IPS-18a (cell line): ENCODE data around the gene CRIP1.

Source experiments
- H3K27ac ChIP-seq: one replicate; pipeline ENCODE4 v1.5.1; 2013; ENCODE audit warnings: low read length
- H3K27me3 ChIP-seq: one replicate; pipeline ENCODE4 v1.6.1; 2013; ENCODE audit warnings: mild to moderate bottlenecking, low read length; ENCODE audit not compliant: control insufficient read depth, insufficient read depth
- H3K36me3 ChIP-seq: one replicate; pipeline ENCODE4 v1.6.1; 2013; ENCODE audit warnings: low read depth, low read length; ENCODE audit not compliant: control insufficient read depth
- H3K4me1 ChIP-seq: one replicate; pipeline ENCODE4 v1.6.1; 2013; ENCODE audit warnings: low read depth, low read length; ENCODE audit not compliant: control insufficient read depth
- H3K4me3 ChIP-seq: one replicate; pipeline ENCODE4 v1.5.1; 2013; ENCODE audit warnings: low read length
- H3K9ac ChIP-seq: one replicate; pipeline ENCODE4 v1.6.1; 2013; ENCODE audit warnings: mild to moderate bottlenecking, low read length, moderate library complexity
- H3K9me3 ChIP-seq: one replicate; pipeline ENCODE4 v1.6.1; 2013; ENCODE audit warnings: low read depth, low read length; ENCODE audit not compliant: control insufficient read depth

Gene CRIP1

DNA sequence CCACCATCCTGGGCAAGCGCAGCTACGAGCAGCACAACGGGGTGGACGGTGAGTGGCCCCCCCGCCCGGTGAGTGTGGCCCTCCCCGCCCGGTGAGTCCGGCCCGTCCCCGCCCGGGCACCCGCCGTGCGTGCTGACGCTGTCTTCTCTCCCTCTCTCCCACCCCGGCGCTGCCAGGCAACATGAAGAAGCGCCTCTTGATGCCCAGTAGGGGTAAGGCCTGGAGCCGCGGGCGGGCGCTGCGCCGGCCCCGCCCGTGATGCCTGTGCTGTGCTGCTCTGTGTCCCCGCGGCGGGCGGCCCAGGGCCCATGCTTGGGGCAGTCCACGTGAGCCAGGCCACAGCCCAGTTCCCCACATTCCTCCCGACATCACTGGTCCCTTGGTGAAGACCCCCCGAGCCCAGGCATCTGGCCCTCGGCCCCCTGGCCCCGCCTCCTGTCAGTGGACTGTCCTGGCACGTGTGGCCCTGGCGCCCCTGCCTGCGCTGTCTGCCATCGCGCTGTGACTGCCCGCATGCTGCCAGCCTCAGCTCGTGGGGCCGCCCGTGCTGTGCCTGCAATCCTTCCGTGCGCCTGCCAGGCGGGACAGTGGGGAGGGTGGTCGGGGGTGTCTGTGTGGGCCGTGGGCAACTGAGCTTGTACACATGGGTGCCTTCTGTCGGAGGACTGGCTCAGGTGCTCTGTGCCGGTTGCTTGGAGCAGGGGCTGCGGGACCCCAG is 20.0 kb upstream of the CRIP1 start:
- no peaks in the 10 kb centered on the region for H3K27me3 ChIP-seq
- H3K9me3 ChIP-seq = no peaks in the 10 kb centered on the region
- H3K9ac ChIP-seq = no peak overlapping the region
- H3K4me3 ChIP-seq = no peak overlapping the region
- H3K36me3 ChIP-seq = peaks cover 54% of the 10 kb centered on the region
- no peaks in the 10 kb centered on the region for H3K4me1 ChIP-seq
- no peak overlapping the region for H3K27ac ChIP-seq

DNA sequence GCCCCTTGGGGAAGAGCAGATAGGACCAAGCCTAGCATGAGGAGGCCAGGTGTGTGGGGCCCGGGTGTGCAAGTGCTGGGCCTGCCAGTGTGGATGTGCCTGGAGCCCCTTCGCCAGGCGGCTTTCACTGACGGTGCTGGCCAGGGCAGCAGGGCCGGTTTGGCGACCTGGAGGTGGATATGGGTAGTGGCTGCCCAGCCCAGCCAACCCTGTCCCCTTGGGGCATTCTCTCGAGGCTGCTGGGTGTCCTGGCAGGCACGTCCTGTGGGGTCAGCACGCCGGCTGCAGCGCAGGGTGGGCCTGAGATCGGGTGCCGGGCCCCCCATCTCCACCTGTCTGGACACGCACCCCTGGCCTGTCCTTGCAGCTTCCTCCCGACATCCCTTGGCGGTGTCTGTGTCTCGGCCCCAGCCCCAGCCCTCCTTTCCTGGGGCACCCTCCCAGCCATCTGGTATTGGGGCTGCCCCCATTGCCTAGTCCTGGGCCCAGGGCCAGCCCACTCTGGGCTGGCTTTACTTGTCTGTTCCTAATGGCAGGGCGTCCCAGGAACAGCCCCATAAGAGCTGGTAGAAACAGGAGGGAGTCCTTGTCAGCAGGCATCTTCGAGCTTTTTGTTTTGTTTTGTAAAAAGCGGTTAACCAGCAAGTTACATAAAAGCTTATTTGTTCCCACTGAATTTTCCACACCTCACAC is 19.3 kb upstream of the CRIP1 start:
- H3K4me1 ChIP-seq = no peaks in the 10 kb centered on the region
- H3K36me3 ChIP-seq = peaks cover 54% of the 10 kb centered on the region
- H3K9me3 ChIP-seq = no peaks in the 10 kb centered on the region
- no peak overlapping the region for H3K27ac ChIP-seq
- no peak overlapping the region for H3K9ac ChIP-seq
- H3K4me3 ChIP-seq = no peak overlapping the region
- no peaks in the 10 kb centered on the region for H3K27me3 ChIP-seq

DNA sequence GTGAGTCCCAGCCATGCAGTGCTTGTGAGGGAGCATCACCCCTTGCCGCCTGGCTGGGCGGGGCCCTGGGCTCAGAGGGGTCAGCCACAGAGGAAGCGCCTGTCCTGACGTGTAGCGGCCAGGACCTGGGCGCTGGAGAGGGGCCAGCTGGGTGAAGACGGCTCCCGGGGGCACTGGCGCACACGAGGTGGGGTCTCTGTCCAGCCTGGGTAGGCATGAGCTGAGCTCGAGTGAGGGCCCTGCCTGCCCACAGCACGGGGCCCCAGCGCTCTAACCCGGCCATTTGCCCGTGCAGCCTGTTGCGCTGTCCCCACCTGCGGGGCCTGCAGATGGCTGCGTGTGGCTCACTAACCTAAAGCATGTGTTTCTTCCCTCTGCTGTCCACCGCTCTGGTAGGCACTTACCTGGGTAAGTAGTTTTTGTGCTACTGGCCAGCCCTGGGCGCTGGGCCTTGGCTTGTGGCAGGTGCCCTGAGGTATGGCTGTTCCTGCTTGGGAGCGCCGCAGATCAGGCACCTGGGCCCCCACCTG is 18.7 kb upstream of the CRIP1 start:
- Histone ChIP-seq H3K4me3 (no peak overlapping the region), H3K36me3 (peaks cover 49% of the 10 kb centered on the region), H3K4me1 (no peaks in the 10 kb centered on the region), H3K9me3 (no peaks in the 10 kb centered on the region), H3K27ac (no peak overlapping the region), H3K27me3 (no peaks in the 10 kb centered on the region), H3K9ac (no peak overlapping the region)

DNA sequence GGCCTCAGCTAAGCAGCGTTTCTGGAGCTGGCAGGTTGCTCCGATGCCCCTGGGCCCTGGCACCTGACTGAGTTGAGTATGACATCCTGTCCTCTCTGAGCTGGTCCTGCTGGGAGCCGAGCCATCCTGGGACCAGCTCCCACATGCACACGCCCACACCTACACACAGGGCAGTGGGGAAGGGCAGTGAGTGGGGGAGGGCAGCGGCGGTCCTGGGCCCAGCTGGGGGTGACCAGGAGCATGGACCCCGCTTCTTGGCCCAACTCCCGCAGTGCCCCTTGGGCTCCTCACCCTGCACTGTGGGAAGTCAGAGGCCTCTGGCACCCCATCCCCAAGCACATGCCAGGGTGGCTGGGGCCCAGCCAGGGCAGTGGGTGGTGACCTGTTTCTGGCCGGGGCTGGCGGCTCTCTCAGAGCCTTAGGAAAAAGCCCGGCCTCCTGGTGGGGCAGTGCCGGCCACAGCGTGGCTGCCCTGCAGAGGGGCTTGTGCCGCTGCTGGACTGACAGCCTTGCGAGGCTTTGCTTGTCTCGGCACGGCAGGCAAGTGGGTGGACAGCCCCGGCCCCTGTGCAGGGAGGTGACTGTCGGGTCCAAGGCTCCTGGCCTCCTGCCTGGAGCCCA is 18.0 kb upstream of the CRIP1 start:
- Histone ChIP-seq H3K4me1 (peaks cover 3% of the 10 kb centered on the region), H3K36me3 (peaks cover 42% of the 10 kb centered on the region), H3K27me3 (no peaks in the 10 kb centered on the region), H3K4me3 (no peak overlapping the region), H3K27ac (no peak overlapping the region), H3K9me3 (no peaks in the 10 kb centered on the region), H3K9ac (no peak overlapping the region)

DNA sequence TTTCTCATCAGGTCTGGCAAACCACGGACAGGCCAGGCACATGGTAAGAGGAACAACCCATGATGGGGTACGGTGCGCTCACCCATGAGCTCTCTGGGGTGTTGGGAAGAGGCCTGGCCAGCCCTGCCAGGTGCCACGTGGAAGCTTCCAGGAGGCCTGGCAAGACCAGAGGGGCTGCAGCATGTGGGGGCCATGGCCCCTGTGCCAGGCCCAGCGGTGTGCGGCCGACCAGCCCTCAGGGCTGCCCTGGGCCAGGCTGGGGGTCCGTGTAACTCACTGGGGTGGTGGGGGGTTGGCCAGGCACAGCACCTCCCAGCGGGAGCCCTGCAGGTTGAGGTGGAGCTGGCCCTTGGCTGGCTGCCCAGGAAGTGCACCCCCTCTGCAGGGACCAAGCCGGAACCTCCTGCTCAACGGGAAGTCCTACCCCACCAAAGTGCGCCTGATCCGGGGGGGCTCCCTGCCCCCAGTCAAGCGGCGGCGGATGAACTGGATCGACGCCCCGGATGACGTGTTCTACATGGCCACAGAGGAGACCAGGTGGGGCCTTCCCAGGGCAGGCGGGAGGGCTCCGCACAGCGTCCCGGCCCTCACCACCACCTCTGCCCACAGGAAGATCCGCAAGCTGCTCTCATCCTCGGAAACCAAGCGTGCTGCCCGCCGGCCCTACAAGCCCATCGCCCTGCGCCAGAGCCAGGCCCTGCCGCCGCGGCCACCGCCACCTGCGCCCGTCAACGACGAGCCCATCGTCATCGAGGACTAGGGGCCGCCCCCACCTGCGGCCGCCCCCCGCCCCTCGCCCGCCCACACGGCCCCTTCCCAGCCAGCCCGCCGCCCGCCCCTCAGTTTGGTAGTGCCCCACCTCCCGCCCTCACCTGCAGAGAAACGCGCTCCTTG is 17.0 kb upstream of the CRIP1 start:
- Histone ChIP-seq H3K36me3 (peaks cover 34% of the 10 kb centered on the region), H3K4me3 (no peak overlapping the region), H3K27ac (no peak overlapping the region), H3K4me1 (peaks cover 3% of the 10 kb centered on the region), H3K9me3 (no peaks in the 10 kb centered on the region), H3K9ac (no peak overlapping the region), H3K27me3 (peaks cover under 1% of the 10 kb centered on the region)

DNA sequence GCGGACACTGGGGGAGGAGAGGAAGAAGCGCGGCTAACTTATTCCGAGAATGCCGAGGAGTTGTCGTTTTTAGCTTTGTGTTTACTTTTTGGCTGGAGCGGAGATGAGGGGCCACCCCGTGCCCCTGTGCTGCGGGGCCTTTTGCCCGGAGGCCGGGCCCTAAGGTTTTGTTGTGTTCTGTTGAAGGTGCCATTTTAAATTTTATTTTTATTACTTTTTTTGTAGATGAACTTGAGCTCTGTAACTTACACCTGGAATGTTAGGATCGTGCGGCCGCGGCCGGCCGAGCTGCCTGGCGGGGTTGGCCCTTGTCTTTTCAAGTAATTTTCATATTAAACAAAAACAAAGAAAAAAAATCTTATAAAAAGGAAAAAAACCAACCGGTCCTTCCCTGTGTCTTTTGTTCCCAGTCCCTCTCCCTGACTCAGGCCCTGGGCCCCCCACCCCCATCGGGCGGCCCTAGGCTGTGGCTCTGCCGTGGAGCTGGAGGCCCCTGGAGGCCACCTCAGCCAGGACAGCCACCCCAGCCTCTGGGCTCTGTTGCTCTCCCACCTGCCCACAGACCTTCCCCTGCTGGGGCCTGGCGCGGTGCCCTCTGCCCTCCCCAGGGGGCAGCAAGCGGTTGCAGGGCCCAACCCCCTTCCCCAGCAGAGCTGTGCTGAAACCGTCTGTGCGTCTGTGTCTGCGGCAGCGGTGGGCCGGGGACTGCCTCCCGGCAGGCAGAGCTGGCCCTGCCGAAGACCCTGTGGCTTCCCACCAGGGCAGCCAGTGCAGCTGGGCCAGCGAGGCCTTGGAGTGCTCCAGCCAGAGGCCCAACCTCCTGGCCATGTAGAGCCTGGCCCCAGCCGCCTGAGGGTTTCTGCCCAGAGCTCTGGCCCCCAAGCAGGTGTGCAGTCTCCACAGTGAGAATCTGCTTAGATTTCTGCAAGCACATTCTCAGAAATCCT is 16.1 kb upstream of the CRIP1 start:
- Histone ChIP-seq H3K9me3 (no peaks in the 10 kb centered on the region), H3K27me3 (peaks cover 9% of the 10 kb centered on the region), H3K27ac (no peak overlapping the region), H3K4me1 (peaks cover 7% of the 10 kb centered on the region), H3K4me3 (no peak overlapping the region), H3K9ac (no peak overlapping the region), H3K36me3 (peaks cover 25% of the 10 kb centered on the region)

DNA sequence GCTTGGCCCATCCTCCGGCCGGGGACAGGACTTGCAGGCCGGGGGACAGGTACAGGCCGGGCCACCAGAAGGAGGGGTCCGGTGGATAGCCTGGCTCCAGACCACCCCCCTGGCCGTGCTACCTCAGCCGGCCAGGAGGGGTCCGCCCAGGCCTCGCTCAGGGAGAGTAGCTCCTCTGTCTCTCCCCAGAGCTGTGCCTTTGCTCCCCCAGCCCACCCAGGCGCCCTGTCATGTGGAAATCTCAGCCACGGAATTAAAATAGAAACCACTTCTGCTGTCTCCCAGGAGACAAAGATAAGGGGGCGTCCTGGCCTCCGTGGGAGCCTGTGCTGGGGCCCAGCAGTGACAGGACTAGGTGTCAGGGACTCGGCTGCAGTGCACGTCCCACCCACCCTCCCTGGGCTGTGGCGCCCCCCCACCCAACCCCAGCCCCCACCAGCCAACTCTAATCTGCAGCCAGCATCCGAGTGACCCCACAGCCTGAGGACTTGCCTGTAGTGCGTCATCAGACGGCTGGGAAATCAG is 15.3 kb upstream of the CRIP1 start:
- H3K9ac ChIP-seq = no peak overlapping the region
- H3K9me3 ChIP-seq = no peaks in the 10 kb centered on the region
- peaks cover 21% of the 10 kb centered on the region for H3K36me3 ChIP-seq
- H3K4me3 ChIP-seq = no peak overlapping the region
- H3K4me1 ChIP-seq = peaks cover 7% of the 10 kb centered on the region
- H3K27me3 ChIP-seq = peaks cover 17% of the 10 kb centered on the region
- H3K27ac ChIP-seq = no peak overlapping the region

DNA sequence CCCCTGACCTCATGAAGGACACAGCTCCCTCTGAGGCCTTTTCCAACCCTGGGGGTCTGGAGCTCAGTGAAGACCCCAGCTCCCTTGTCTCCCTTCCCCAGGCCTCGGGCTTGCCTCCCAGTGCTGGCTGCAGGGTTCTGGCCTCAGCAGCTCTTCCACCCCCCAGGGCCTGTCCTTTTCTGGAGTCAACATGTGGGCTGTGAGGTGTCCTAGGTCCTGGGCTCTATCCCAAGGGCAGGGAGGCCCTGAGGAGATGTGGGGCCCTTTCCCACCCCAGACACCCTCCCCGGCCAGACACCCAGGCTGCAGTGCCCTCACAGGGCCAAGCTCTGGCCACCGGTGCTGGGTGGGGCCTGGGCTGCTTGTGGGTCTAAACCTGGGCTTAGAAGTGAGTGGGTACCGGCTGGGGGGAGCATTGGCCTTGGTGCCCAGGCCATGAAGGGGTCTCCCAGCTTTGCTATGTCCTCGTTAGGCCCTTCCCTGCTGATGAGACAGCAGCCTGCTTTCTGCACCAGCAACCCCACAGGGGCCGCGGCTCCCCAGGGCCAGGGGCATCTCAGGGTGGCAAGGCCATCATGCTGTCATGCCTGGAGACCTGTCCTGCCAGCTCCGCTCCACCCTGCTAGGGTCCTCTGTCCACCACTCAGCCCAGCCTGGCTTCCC is 14.7 kb upstream of the CRIP1 start:
- no peak overlapping the region for H3K4me3 ChIP-seq
- no peak overlapping the region for H3K9ac ChIP-seq
- no peaks in the 10 kb centered on the region for H3K9me3 ChIP-seq
- H3K27ac ChIP-seq = no peak overlapping the region
- peaks cover 7% of the 10 kb centered on the region for H3K4me1 ChIP-seq
- H3K36me3 ChIP-seq = peaks cover 19% of the 10 kb centered on the region
- peaks cover 23% of the 10 kb centered on the region for H3K27me3 ChIP-seq

DNA sequence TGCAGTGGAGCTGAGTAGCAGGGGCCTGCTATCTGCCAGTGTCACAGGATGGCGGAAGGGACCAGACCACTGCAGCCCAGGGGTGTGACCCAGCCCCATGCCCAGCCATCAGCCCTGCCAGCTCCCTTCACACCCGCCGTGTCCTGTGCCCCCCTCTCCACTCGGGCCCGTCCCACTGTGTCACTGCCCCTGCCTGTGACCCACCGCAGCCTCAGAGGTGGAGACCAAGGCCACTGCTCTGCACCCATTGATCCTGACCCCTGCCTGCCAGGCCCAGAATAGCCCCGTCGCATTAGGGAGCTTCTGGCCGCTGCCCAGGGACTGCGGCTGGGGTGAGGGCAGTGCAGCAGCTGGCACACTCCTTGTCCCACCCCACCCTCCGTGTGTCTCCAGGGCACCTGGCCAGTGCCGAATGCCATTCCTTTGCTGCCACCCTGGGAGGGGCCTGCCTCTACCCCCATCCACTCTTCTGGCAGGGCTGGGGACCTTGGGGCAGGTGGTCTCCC is 14.1 kb upstream of the CRIP1 start:
- Histone ChIP-seq H3K9ac (no peak overlapping the region), H3K36me3 (peaks cover 13% of the 10 kb centered on the region), H3K9me3 (no peaks in the 10 kb centered on the region), H3K4me3 (no peak overlapping the region), H3K27ac (no peak overlapping the region), H3K27me3 (peaks cover 29% of the 10 kb centered on the region), H3K4me1 (peaks cover 7% of the 10 kb centered on the region)
